Tibial artery (tissue), 4 donors: ENCODE results near the gene TCF19.

Experiments
- DNase-seq, 2 donors: peaks; one replicate each; pipeline ENCODE4 v3.0.0-alpha.2; 2019
- H3K27ac ChIP-seq, 2 donors: fragments of 200-600 bp; sonication (generic) in 1 of 2; 1 replicate in 1 of 2; 2 replicates in 1 of 2; pipeline ENCODE4 v1.5.1; 2018 to 2019; ENCODE audit warnings: mild to moderate bottlenecking in 1 of 2
- H3K27me3 ChIP-seq, 2 donors: fragments of 200-600 bp; sonication (generic) in 1 of 2; one replicate each; pipeline versions ENCODE4 v1.5.1 to v1.6.0; 2016 to 2019
- H3K36me3 ChIP-seq, 3 donors: fragments of 200-600 bp; sonication (generic) in 2 of 3; one replicate each; pipeline ENCODE4 v1.5.1; 2016 to 2019; ENCODE audit warnings: mild to moderate bottlenecking in 2 of 3
- H3K4me1 ChIP-seq, 4 donors: fragments of 200-600 bp; sonication (generic) in 2 of 4; 1 replicate in 3 of 4; 2 replicates in 1 of 4; pipeline ENCODE4 v1.5.1; 2016 to 2019
- H3K4me3 ChIP-seq, 2 donors: fragments of 200-600 bp; sonication (generic) in 1 of 2; 1 replicate in 1 of 2; 2 replicates in 1 of 2; pipeline ENCODE4 v1.5.1; 2018 to 2019; ENCODE audit warnings: mild to moderate bottlenecking in 2 of 2
- H3K9me3 ChIP-seq, 3 donors: fragments of 200-600 bp; sonication (generic) in 1 of 3; one replicate each; pipeline ENCODE4 v1.5.1; 2016 to 2019
- CTCF ChIP-seq, 2 experiments: fragments of 200-600 bp in 1 of 2; fragments of 450-650 bp in 1 of 2; IDR thresholded peaks; one replicate each; pipeline ENCODE4 v1.5.1; 2017 to 2019; ENCODE audit warnings: antibody characterized with exemption in 2 of 2, mild to moderate bottlenecking in 1 of 2, moderate library complexity in 1 of 2
- intact Hi-C: fragments of 100-400 bp; cut with DNase I; formaldehyde crosslinking; loops from one replicate; pipeline ENCODE4 v1.15.0; 2023; ENCODE audit warnings: low total_unique reads

TCF19 gene

GRCh38 chr6:31142361-31142761, 16.0 kb upstream of the TCF19 start:
- peaks cover 0 to 10% of the 10 kb centered on the region in 2 donors for H3K27me3 ChIP-seq
- no peak overlapping the region for H3K4me3 ChIP-seq
- no peaks in the 10 kb centered on the region for H3K9me3 ChIP-seq
- no peak overlapping the region for H3K27ac ChIP-seq
- no peak for TF ChIP-seq CTCF (IDR thresholded peaks at IDR 0.05)
- intact Hi-C loops, result no loop called here
- H3K36me3 ChIP-seq, result peaks cover 0 to 40% (median 6%) of the 10 kb centered on the region in 3 donors
- no peak for DNase-seq
- peaks cover 0 to 13% (median 4%) of the 10 kb centered on the region in 4 donors for H3K4me1 ChIP-seq

DNA sequence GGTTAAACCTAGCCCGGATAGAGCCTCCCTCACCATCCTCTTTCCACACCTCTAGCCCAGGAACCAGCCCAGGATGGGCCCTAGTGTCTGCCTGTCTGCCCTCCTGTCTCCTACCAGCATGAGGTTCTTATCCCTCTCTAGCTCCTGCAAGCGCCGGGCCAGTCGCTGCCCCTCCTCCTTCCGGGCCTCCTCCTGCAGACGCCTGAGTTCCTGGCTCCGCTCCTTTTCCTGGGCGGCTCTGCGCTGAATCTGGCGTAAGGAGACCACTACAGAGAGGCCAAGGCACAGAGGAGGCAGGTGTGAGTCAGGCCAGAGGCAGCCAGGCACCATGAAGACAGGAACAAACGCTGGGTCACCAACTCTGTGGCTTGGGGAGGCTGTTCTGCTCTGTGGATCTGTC, 15.2 kb upstream of the TCF19 start:
- Histone ChIP-seq H3K36me3 (peaks cover 0 to 40% (median 6%) of the 10 kb centered on the region in 3 donors), H3K9me3 (no peaks in the 10 kb centered on the region), H3K27me3 (peaks cover 0 to 6% of the 10 kb centered on the region in 2 donors), H3K27ac (peak overlapping the region in 1 of 2 donors; percentile 25), H3K4me1 (peaks cover 0 to 5% (median 1%) of the 10 kb centered on the region in 4 donors), H3K4me3 (no peak overlapping the region)
- TF ChIP-seq CTCF (IDR thresholded peaks at IDR 0.05), result no peak
- DNase-seq, result peak in 1 of 2 donors; percentile 83
- intact Hi-C loops, result no loop called here

DNA sequence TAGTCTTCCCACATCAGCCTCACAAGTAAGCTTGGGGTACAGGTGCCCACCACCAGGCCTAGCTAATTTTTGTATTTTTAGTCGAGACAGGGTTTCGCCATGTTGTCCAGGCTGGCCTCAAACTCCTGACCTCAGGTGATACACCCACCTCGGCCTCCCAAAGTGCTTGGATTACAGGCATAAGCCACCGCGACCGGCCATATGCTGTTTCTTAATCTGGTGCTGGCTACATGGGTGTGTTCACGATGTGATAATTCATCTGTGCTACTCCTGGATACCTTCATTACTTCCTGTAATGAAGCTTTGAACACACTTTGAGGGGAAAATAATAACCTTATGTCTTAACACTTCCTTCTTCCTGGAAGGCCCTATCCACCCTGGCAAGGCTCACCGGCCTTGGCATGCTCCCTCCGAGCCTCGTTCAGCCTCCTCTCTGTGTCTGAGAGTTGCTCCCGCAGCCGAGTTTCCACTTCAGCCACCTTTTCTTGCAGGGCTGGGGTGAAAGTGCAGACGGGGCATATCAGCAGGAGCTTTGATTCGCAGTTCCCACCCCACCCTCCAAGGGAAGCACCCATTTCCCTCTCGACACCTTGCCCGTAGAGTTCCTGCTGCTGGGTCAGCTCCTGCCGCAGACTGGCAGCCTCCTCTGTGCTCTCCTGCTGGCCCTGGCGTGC, 14.0 kb upstream of the TCF19 start:
- no peak overlapping the region for H3K4me3 ChIP-seq
- peaks cover 0 to 48% (median 10%) of the 10 kb centered on the region in 3 donors for H3K36me3 ChIP-seq
- intact Hi-C loops, result no loop called here
- no peak for TF ChIP-seq CTCF (IDR thresholded peaks at IDR 0.05)
- peaks cover 0 to 5% (median 1%) of the 10 kb centered on the region in 4 donors for H3K4me1 ChIP-seq
- no peaks in the 10 kb centered on the region for H3K9me3 ChIP-seq
- DNase-seq, result no peak
- no peaks in the 10 kb centered on the region for H3K27me3 ChIP-seq
- H3K27ac ChIP-seq, result no peak overlapping the region

DNA sequence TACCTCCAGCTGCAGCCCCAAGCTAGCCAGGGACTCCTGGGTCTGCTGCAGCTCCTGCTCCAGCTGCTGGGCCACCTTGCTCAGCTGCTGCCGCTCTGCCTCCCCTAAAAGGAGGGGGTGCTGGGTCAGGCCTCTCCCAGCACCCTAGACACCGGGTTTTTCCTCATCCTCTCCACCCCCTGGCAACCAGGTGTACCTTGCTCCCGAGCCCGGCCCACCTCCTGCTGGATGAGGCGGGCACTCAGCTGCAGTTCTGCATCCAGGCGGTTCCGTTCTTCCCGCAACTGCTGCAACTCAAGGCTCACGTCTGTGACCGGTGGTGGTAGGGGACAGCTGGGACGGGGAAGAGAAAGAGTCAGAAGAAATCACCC, 13.4 kb upstream of the TCF19 start:
- Histone ChIP-seq H3K27me3 (no peaks in the 10 kb centered on the region), H3K9me3 (no peaks in the 10 kb centered on the region), H3K36me3 (peaks cover 3 to 54% (median 15%) of the 10 kb centered on the region in 3 donors), H3K4me1 (peaks cover 0 to 5% (median 1%) of the 10 kb centered on the region in 4 donors), H3K4me3 (no peak overlapping the region), H3K27ac (no peak overlapping the region)
- no peak for TF ChIP-seq CTCF (IDR thresholded peaks at IDR 0.05)
- DNase-seq, result no peak
- intact Hi-C loops, result no loop called here

- no peak for TF ChIP-seq CTCF (IDR thresholded peaks at IDR 0.05)
- Histone ChIP-seq H3K36me3 (peaks cover 7 to 58% (median 19%) of the 10 kb centered on the region in 3 donors), H3K4me1 (peaks cover 0 to 5% (median 1%) of the 10 kb centered on the region in 4 donors), H3K27ac (no peak overlapping the region), H3K4me3 (no peak overlapping the region), H3K27me3 (no peaks in the 10 kb centered on the region), H3K9me3 (no peaks in the 10 kb centered on the region)
- intact Hi-C loops, result no loop called here
- no peak for DNase-seq
Measured at GRCh38 chr6:31145386-31145785, 13.0 kb upstream of the TCF19 start.
